Measurements from ENCODE around the gene STRA6. TPM values are rescaled to one million over a fixed set of nuclear protein-coding genes. Genes with fewer than 3 reads are reported as not detected.

STRA6 gene
- total RNA-seq, 2 donors from 2014 or later = 0.77 to 1.8 TPM

DNA sequence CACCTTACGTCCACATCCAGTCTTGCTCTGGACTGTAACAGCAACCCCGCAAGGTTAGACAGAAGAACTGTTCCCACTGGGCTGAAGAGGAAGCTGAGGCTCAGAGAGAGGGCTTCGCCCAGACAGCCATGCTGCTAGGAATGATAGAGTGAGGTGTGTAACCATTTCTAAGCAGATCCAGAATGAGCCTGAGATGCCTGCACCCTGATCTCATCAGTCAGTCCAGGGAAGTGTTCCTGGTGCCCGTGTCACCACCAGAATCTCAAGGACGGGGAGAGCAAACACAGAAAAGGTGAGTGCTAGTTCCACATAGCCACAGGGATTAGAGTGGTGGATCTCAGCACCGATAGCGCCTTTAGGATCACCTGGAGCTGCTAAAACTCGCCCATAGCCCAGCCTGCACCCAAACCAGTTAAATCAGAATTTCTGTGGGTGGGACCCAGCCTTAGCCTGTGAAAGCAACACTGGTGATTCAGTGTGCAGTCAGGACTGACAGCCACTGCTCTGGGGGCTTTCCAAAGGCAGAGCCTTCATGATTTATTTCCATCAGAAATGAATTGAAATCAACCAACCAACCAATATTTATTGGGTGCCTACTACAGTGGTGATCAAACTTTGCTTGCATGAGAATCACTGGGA is 16.8 kb downstream of the STRA6 start:
- no peaks in the 10 kb centered on the region for H3K36me3 ChIP-seq
- H3K9me3 ChIP-seq = no peaks in the 10 kb centered on the region
- H3K27me3 ChIP-seq (replicated peaks; ENCODE audit: insufficient read depth) = no peaks in the 10 kb centered on the region
- no peak for TF ChIP-seq POLR2A (IDR thresholded peaks at IDR 0.05)
- TF ChIP-seq, protein P1, sequence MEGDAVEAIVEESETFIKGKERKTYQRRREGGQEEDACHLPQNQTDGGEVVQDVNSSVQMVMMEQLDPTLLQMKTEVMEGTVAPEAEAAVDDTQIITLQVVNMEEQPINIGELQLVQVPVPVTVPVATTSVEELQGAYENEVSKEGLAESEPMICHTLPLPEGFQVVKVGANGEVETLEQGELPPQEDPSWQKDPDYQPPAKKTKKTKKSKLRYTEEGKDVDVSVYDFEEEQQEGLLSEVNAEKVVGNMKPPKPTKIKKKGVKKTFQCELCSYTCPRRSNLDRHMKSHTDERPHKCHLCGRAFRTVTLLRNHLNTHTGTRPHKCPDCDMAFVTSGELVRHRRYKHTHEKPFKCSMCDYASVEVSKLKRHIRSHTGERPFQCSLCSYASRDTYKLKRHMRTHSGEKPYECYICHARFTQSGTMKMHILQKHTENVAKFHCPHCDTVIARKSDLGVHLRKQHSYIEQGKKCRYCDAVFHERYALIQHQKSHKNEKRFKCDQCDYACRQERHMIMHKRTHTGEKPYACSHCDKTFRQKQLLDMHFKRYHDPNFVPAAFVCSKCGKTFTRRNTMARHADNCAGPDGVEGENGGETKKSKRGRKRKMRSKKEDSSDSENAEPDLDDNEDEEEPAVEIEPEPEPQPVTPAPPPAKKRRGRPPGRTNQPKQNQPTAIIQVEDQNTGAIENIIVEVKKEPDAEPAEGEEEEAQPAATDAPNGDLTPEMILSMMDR (IDR thresholded peaks at IDR 0.05) = no peak
- no peaks in the 10 kb centered on the region for H3K4me1 ChIP-seq (replicated peaks)
- intact Hi-C loops (cut with DNase I) = no loop called here
- H3K27ac ChIP-seq = no peak overlapping the region
- DNase-seq (ENCODE audit: low spot score) = no peak
- 55% methylated on average over 8 of the region's 8 CpGs for WGBS
- H3K4me3 ChIP-seq = no peak overlapping the region

DNA sequence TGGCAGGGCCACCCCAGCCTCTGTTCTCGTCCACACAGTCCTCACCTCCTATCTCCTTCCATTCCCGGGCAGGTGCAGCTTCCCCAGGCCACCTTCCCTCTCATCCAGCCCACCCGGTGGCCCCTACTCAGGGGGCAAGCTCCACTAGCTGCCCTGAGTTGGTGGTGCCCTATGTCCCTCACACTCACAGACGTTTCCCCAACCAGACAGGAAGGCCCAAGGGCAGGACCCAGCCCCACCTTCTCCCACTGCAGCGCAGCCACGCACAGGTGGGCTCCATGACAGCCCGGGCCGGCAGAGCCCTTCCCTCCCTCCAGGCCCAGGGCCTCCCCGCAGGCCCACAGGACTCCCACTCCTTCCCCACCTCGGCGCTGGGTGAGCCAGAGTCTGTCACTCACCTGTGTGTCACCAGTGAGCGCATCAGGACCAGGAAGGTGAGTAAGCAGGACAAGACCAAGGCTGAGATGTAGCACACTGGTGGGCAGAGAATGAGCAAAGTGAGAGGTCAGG is 17.9 kb downstream of the STRA6 start:
- DNase-seq (ENCODE audit: low spot score) = no peak
- no peak for TF ChIP-seq POLR2A (IDR thresholded peaks at IDR 0.05)
- H3K9me3 ChIP-seq = no peaks in the 10 kb centered on the region
- no peak overlapping the region for H3K4me3 ChIP-seq
- intact Hi-C loops (cut with DNase I) = no loop called here
- H3K36me3 ChIP-seq = no peaks in the 10 kb centered on the region
- H3K27me3 ChIP-seq (replicated peaks; ENCODE audit: insufficient read depth) = no peaks in the 10 kb centered on the region
- H3K27ac ChIP-seq = no peak overlapping the region
- no peaks in the 10 kb centered on the region for H3K4me1 ChIP-seq (replicated peaks)
- 81% methylated on average over 12 of the region's 12 CpGs for WGBS

- intact Hi-C loops (cut with DNase I) = no loop called here
Measured at GRCh38 chr15:74182131-74182530, 20.5 kb downstream of the STRA6 start.

GRCh38 chr15:74180881-74181602 is 21.5 kb downstream of the STRA6 start:
- 76% methylated on average over 15 of the region's 21 CpGs for WGBS
- DNase-seq (ENCODE audit: low spot score) = no peak
- no peaks in the 10 kb centered on the region for H3K36me3 ChIP-seq
- intact Hi-C loops (cut with DNase I) = no loop called here
- TF ChIP-seq POLR2AphosphoS5 (IDR thresholded peaks at IDR 0.05) (no peak), POLR2A (IDR thresholded peaks at IDR 0.05) (no peak)
- TF ChIP-seq, protein P1 (IDR thresholded peaks at IDR 0.05) = no peak
- no peaks in the 10 kb centered on the region for H3K9me3 ChIP-seq
- no peaks in the 10 kb centered on the region for H3K4me1 ChIP-seq (replicated peaks)
- no peak overlapping the region for H3K4me3 ChIP-seq
- H3K27me3 ChIP-seq (replicated peaks; ENCODE audit: insufficient read depth) = no peaks in the 10 kb centered on the region
- no peak overlapping the region for H3K27ac ChIP-seq

More at GRCh38 chr15:74182131-74182530, 20.5 kb downstream of the STRA6 start:
- DNase-seq (ENCODE audit: low spot score) = no peak
- no peaks in the 10 kb centered on the region for H3K4me1 ChIP-seq (replicated peaks)
- TF ChIP-seq, protein P1 (IDR thresholded peaks at IDR 0.05) = no peak
- TF ChIP-seq POLR2AphosphoS5 (IDR thresholded peaks at IDR 0.05) (no peak), POLR2A (IDR thresholded peaks at IDR 0.05) (no peak)
- no peak overlapping the region for H3K27ac ChIP-seq
- no peaks in the 10 kb centered on the region for H3K9me3 ChIP-seq
- H3K4me3 ChIP-seq = no peak overlapping the region
- no peaks in the 10 kb centered on the region for H3K27me3 ChIP-seq (replicated peaks; ENCODE audit: insufficient read depth)
- WGBS = 88% methylated on average over 8 of the region's 8 CpGs
- H3K36me3 ChIP-seq = no peaks in the 10 kb centered on the region

DNA sequence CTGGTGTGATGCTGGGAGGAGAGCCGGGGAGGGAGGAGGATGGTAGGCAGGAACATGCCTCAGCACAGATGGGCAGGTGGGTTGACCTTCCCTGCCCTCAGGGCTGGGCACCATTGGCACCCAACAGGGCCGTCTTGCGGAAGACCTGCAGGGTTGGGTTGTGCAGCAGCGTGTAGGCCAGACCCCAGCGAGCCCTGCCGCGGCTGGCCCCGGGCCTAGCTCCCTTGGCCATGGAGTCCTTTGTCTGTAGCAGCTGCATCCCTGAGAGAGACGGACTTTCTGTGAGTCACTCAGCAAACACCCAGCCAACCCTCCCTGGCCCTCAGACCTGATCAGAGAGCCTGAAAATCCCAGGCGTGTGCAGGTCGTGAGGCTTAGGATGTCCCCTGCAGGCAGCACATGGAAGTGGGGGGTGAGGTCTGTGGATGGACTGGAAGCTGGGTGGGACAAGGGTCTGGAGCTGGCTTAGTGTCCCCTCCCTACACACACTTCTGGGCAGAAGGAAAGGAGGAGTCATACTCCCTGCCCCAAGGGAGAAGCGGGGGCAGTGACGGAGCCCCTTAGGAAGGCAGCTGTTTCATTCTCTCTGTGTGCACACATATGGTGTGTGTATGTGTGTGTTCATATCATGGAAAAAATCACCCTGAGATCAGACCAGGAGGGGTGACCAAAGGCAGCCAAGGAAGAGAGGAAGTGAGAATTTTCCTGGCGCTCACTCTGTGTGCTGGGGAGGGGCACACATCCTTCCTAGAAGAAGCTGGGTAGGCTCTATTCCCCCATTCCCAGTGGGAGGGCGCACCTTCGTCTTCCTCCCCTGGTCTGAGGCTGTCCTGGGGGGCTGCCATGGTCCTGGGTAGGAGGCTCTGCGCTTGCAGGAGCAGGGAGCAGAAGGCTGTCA is 22.4 kb downstream of the STRA6 start:
- H3K4me1 ChIP-seq (replicated peaks) = no peaks in the 10 kb centered on the region
- no peaks in the 10 kb centered on the region for H3K27me3 ChIP-seq (replicated peaks; ENCODE audit: insufficient read depth)
- WGBS = 67% methylated on average over 17 of the region's 17 CpGs
- H3K4me3 ChIP-seq = no peak overlapping the region
- no peaks in the 10 kb centered on the region for H3K9me3 ChIP-seq
- H3K36me3 ChIP-seq = no peaks in the 10 kb centered on the region
- TF ChIP-seq, protein P1 (IDR thresholded peaks at IDR 0.05) = no peak
- TF ChIP-seq POLR2AphosphoS5 (IDR thresholded peaks at IDR 0.05) (no peak), POLR2A (IDR thresholded peaks at IDR 0.05) (no peak)
- no peak for DNase-seq (ENCODE audit: low spot score)
- H3K27ac ChIP-seq = peak overlapping the region in 1 of 2 donors; percentile 33
- intact Hi-C loops (cut with DNase I) = no loop called here

Measured in prostate gland (tissue), 2 donors.